GM18526 (cell line): Measurements from ENCODE around the gene ST8SIA2.

Experiments
- POLR2A ChIP-seq: IDR thresholded peaks from 3 replicates; pipeline ENCODE4 v1.6.1; 2011; ENCODE audit not compliant: insufficient read length; ENCODE audit errors: extremely low read depth

ST8SIA2 gene

DNA sequence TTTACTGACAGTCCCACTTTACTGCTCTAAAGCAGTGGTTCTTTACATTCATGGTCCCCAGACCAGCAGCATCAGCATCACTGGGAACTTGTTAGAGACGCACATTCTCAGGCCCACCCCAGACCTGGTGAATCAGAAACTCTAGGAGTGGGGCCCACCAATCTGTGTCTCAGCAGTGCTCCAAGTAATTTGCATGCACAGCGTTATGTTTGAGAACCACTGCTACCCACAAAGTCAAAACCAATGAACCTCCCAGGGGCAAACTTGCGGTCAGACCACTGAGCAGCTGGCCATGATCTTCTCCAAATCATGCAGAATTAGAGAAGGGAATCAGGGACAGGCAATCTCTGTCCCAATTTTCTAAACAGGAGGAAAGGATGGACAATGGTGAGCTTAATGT, 58.5 kb downstream of the ST8SIA2 start:
- no peak for TF ChIP-seq POLR2A

DNA sequence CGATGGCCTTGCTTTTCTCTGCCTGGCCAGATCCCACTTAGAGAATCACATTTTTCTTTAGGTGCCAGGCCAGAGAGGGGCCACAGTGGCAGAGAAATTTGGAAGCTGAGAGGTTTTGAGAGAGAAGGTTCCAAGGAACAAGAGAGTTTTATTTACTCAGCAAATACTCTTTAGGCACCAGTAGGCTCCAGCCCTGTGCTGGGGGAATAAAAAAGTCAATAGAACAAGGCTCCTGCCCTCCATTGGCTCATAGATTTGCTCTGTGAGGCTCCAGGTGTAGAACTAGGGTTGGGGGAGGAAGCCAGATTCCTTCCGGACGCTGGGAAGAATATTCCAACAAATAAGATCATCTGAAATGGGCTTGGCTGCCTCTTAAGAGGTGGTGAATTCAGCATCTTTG, 59.9 kb downstream of the ST8SIA2 start:
- no peak for TF ChIP-seq POLR2A

DNA sequence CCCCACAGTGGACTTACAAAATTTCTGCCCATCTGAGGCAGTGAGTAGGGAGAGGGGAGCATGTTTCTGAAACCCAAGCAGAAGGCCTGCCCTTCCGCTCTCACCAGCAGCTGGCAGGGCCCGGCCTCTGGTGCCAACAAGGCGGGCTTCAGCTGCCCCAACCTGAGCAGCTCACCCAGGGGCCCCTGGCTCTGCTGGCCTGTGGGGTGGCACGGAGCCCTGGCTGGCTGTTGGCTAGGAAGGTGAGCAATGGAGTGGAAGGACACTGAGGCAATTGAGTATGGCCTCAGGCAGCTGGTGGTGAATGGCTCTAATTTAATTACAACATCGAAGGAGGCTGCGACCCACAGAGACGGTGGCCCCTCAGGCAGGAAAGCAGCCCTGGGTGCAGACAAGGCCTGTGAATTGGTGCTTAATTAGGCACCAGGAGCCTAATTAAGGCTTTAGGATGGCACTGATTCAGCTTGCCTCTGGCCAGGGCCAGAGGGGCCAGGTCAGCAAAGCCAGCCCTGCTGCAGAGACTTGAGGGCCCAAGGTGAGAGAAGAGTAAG, 60.9 kb downstream of the ST8SIA2 start:
- TF ChIP-seq POLR2A = no peak

DNA sequence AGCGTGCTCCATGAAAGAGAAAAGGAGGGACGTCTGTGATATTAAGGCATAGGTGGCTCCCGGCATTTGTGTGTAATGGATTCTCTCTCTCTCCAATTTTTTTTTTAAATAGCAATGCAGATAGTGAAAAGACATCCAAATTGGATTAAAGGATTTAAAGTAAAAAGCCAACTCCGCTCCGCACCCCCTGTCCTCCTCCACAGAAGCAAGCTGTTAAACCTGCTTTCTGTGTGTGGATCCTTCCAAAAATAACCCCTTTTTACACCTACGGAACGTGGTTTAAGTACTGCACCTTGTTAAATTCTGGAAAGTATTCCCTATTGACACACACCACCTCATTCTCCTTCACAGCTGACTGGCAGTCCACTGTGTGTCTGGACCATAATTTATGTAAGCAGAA, 61.6 kb downstream of the ST8SIA2 start:
- TF ChIP-seq POLR2A = no peak

DNA sequence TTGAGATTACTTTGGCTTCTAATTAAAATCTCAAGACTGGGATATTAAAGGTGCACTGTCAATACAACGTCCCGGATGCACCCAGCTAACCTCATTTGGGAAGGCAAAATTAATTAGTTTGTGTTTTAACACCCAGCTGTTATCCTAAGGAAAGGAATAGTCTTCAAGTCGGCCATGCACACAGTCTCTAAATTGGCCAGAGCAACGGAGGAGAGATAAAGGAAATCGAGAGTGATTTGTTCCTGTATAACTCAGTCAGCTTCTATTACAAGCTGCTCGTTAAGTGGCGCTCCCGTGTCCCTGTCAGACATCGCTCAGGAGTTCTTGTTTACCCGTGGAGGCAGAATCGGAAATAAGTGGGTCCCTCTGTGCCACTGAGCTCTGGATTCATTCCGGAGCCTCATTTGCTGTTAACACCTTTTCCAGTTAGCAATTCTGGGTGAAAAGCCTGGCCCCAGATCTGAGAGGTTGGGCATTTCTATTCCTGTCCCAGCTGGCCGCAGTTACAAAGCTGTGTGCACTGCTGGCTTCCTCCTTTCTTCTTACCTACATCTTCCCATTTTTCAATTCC, 63.9 kb downstream of the ST8SIA2 start:
- TF ChIP-seq POLR2A = no peak

DNA sequence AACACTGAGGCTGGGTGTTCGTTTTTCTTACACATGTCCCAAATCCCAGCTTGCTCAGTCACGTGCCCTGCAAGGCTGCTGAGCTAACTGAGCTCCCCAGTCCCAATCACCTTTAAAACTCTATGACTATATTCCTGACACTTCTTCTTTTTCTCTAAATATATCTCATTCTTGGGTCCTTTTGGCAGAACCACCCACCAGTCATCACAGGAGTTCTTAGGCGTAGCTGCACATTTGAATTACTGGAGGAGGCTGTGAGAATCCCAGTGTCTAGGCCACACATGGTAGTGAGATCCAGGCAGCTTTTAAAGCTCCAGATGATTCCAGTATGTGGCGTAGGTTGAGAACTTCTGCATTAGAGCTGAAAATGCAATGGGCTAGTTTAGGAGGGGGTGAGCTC, 66.3 kb downstream of the ST8SIA2 start:
- no peak for TF ChIP-seq POLR2A

DNA sequence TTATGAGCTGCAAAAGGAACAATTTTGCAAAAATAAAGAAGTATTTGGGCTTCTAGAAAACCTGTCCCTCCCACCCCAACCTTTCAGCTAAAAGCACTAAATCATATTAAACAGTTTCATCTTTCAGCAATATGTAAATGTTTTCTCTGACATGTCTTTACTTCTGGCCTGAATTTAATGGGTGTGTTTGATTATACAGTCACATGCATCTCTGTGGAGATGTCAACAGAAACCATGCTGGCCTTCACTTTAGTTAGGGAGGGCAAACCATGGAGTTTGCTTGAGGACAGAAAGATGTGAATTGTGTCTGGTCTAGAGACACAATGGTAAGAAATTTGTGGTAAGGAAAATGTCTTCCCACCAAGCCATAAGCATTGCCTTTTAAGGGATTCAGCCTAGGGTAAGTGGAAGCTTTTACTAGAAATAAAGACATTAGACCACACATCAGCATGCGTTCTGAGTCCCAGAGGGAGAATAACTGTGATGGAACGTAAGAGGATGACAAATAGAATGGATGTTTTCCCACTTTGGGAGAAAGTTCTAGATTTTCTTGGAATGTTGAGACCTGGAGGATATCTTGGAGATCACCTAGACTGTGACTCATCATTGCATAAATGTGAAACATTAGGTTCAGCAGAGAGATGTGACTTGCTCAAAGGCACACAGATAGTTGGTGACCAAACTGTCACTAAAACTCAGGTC, 68.9 kb downstream of the ST8SIA2 start:
- no peak for TF ChIP-seq POLR2A

DNA sequence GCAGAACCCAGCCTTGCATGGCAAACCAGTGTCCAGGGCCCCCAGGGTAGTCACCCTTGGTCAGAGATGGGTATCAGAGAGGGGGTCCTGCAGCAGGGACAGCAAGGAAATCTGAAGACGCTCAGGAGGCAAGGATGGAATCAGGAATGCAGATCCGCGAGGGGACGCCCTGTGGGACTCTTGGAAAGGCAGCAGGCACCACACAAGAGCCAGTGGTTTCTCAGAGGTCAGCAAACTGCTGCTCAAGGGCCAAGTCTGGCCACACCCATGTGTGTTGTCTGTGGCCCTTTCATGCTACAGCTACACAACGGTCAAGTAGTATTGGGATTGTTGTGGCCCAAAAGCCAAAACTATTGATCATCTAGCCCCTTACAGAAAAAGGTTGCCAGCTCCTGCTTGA, 69.7 kb downstream of the ST8SIA2 start:
- no peak for TF ChIP-seq POLR2A

DNA sequence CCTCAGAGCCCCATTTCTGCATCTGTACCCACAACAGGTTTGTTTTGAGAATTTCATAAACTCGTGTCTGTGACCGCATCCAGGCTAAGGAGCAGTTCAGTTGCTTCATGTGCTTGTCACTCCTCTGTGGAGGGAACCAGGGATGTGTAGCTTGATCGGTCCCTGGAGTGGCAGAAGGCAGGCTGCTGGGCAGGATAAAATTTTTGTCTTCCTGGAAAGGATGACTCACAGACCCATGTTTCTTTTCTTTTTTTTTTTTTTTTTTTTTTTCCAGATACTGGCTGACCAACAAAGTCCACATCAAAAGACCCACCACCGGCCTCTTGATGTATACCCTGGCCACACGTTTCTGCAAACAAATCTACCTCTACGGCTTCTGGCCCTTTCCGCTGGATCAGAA, 70.1 kb downstream of the ST8SIA2 start:
- no peak for TF ChIP-seq POLR2A

DNA sequence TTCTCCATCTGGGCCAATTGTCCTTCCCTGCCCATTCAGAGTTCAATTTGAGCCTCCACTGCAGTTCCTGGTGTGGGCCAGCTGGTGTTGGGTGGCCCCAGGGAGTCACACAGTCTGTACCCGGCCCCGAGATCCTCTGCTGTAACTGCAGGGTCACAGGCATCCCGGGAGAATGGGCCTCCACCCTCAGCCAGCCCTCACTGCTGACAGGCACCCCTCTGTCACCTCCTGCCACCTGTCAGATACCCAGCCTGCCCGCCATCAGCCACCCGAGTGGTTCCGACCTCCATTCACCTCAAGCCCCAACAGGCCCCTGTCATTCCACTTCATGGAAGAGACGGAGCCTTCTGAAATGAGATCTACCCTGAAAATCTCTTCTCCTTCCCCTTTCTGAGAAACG, 73.2 kb downstream of the ST8SIA2 start:
- TF ChIP-seq POLR2A = no peak

DNA sequence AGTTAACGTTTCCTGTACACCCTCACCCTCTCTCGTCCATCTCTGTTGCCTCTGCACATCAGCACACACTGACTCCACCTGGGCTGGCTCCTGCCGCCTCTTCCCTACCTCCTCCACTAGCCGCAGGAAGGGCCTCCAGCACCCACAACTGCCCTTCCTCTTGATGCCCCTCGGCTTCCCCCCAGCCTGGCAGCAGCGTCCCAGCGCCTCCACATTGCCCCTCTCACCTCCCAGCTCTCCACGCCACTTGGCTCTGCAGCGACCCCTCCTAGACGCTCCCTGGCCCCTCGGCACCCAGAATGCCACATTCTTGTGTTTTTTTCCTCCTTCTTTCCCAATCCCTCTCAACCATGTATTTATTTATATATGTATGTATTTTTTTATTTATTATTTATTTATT, 73.6 kb downstream of the ST8SIA2 start:
- no peak for TF ChIP-seq POLR2A

DNA sequence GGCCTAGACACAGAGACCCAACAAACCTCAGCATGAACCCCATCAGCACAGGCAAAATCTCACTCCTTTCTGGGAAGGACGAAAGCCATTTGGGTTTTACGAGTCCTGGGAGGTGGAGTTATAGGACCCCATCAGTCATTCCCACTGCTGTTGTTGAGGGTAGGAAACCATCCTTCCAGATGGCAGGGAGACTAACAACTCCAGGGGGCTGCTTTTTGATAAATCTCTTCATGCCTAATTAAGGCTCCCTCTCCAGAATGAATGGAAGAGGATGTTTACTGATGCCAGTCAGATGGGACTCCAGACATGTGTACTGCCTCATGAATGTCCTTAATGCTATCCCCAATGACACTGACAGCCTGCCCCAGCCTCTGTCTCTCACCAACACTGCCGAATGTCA, 75.3 kb downstream of the ST8SIA2 start:
- TF ChIP-seq POLR2A = no peak

DNA sequence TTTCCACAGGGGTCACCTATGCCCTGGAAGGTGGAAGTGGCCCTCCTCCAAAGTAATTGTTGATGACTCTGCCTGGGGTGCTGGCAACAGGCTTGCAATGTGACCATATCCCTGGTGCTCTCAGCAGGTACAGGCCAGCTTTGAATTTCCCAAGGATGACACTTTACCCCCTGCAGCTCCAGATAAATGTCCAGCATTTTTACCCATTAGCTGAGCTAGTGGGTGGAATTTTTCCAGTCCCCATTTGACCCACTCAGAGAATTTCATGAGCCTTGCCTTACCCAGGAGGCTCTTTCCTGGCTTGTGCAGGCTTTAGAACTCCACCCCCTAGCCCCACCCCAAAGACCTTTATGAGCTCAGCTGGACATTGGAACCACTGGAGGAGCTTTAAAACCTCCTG, 77.6 kb downstream of the ST8SIA2 start:
- no peak for TF ChIP-seq POLR2A

DNA sequence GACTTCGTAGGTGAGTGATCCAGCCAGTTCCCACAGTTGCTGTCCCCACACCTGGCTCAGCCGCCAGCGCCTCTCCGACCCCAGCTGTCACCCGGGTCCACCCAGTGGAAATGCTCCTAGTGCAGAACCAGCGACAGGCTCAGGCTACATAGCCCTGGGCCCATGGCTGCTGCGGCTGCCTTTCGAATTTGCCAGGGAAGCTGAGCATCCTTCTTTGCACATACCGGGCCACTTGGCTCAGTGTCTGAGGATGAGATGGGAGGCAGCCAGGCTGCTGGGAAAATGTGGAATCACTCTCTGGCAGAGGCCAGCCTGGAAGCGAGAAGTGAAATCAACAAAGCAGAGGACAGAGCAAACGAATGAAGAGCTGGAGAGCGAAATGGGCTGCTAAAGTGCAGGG, 80.1 kb downstream of the ST8SIA2 start:
- no peak for TF ChIP-seq POLR2A

DNA sequence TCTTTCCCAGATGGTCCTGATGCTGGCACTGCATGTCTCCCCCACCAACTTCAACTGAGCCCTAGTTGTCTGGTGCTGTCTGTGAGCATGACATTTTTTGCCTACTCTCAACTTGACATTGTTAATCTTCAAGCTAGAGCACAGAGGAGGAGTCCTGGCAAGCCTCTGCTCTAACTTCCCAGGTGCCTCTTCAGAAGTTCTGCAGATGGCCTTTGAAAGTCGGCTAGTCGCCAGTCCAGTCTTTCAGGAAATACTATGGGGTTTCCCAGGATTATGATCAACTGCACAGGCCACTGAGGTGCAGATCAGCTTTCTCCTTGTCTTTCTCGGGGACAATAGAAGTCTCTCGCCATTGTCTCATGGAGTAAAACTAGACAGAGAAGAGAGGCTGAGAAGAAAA, 86.7 kb downstream of the ST8SIA2 start:
- TF ChIP-seq POLR2A = no peak

DNA sequence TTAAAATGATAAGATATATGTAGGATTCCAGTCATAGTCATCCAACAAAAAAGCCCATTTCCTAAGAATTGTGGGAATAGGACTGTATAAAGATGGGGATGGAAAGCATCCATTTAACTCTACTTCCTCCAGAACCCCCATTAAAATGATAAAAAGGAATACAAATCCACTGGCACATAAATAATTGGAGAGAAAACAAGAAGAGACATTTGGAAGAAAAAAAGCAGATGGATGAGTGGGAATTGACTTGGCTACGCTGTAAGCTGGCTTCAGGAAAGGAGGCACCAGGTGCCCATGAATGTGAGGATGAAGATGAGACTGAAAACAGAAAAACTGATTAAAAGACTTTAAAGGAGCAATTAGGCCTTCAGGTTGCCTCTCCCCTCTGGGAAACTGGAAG, 91.8 kb downstream of the ST8SIA2 start:
- TF ChIP-seq POLR2A = no peak

DNA sequence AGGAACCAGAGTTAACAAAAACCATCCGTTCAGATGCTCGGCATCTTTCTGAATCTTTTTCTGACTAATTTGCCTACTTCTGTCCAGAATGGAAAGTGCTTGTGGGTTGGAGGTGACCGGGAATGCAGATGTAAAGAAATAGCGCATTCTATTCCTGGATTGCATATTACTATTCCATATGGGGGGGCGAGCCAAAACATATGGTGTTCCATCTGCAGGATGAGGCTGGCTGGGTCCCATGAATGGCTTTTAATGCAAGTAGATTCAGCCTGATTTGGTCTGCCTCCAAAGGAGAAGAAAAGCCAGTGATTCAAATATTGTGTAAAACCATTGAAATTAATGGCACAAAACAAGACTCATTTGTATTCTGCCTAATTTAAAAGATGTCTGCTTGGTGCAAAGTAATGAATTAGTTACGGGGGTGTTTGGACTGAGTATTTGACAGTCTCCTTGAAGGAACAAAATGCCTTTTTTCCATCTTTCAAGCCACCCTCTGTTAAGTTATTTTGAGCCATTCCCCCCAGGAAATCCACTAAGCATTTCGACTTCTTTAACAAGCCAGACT, 99.0 kb downstream of the ST8SIA2 start:
- TF ChIP-seq POLR2A = no peak

DNA sequence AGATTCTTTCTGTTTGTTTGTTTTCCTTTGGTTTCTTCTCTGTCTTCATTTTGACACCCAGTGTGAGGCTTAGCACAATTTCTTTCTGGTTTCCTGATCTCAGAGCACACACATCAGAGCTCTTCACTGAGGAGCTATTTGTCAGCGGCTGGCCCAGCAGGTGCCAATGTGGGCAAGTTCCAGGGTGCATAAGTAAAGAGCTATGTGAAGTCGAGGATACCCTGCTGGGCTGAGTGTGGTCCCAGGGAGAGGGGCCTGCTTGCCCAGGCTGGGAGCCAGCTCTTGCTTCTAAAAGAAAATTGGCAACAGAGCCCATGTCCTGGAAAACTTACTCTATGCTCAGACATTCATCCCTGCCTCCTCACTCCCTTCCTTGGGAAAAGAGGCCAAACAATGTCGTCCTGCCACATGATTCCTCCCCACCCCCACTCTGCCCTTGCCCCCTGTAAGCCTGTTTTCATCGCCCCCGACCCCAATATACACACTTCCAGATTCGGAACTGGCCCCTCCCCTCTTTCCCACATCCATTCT, 101.2 kb downstream of the ST8SIA2 start:
- TF ChIP-seq POLR2A = no peak
